Measurements from ENCODE around the gene RPS29.

DNA sequence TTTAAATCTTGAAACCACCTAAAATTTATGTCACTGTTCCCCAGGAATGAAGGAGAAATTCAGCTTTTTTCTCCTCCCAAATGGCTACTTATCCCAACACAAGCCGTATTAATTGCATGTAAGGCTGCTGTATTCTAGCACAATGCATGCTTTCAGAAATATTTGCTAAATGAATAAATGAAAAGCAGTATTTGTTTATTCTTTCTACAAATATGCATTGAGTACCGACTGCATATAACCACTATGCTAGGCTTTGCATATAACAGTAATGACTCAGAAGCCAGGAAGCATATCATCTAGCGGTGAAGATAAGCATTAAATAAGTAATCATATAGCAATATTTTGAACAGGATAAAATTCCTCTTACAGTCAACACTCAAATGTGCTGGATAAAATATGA, 6.8 kb upstream of the RPS29 start:
- TF ChIP-seq EZH2 (IDR thresholded peaks at IDR 0.05; ENCODE audit: borderline replicate concordance) (no peak), EZH2phosphoT487 (IDR thresholded peaks at IDR 0.05; ENCODE audit: low read depth, severe bottlenecking, unreplicated experiment) (no peak)
- TF ChIP-seq, protein P1, sequence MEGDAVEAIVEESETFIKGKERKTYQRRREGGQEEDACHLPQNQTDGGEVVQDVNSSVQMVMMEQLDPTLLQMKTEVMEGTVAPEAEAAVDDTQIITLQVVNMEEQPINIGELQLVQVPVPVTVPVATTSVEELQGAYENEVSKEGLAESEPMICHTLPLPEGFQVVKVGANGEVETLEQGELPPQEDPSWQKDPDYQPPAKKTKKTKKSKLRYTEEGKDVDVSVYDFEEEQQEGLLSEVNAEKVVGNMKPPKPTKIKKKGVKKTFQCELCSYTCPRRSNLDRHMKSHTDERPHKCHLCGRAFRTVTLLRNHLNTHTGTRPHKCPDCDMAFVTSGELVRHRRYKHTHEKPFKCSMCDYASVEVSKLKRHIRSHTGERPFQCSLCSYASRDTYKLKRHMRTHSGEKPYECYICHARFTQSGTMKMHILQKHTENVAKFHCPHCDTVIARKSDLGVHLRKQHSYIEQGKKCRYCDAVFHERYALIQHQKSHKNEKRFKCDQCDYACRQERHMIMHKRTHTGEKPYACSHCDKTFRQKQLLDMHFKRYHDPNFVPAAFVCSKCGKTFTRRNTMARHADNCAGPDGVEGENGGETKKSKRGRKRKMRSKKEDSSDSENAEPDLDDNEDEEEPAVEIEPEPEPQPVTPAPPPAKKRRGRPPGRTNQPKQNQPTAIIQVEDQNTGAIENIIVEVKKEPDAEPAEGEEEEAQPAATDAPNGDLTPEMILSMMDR (IDR thresholded peaks at IDR 0.05; ENCODE audit: poor library complexity) = no peak
